Endothelial cell of umbilical vein (primary cell): ENCODE results near the gene LCA5L. TPM values are rescaled to one million over a fixed set of nuclear protein-coding genes. Genes with fewer than 3 reads are reported as not detected.

Experiments used
- BruUV-seq: library from RNA; stranded (reverse); fragments of 400-500 nt; replicated peaks from 2 replicates; lab custom pipeline; 2021; lab: Mats Ljungman, UMichigan
- CTCF ChIA-PET: fragments of 300-600, 350-600 bp; sonication (Branson Sonifier 250); formaldehyde crosslinking; loops from one replicate; lab custom pipeline; 2021; ENCODE audit warnings: antibody characterized with exemption, inconsistent platforms; lab: Charles Lee
- POLR2A ChIA-PET: fragments of 300-600, 350-600 bp; sonication (Branson Sonifier 250); formaldehyde crosslinking; loops from one replicate; lab custom pipeline; 2021; ENCODE audit warnings: antibody characterized with exemption, inconsistent platforms; lab: Charles Lee
- DNase-seq: peaks from one replicate; pipeline ENCODE4 v3.0.0-alpha.2; 2011; ENCODE audit warnings: low read depth, low spot score
- FAIRE-seq: peaks from 2 replicates; lab custom pipeline; 2011; peaks lifted over from hg19 to GRCh38; lab: Jason Lieb, UNC
- H2AFZ ChIP-seq: 2 replicates; pipeline ENCODE4 v1.6.0; 2012; ENCODE audit warnings: low read depth, low read length, control low read depth, inconsistent platforms
- H3K27ac ChIP-seq: 2 replicates; pipeline ENCODE4 v1.5.1; 2011; ENCODE audit warnings: low read depth, mild to moderate bottlenecking, control low read depth, low read length, moderate library complexity; ENCODE audit not compliant: insufficient read depth
- H3K27me3 ChIP-seq, 2 experiments: 2 replicates each; pipeline versions ENCODE4 v1.6.0 to v1.6.1; 2011; ENCODE audit warnings: low read length in 2 of 2, mixed read lengths in 1 of 2; ENCODE audit not compliant: control insufficient read depth in 2 of 2, insufficient read depth in 2 of 2
- H3K36me3 ChIP-seq, 2 experiments: 2 replicates in 1 of 2; 3 replicates in 1 of 2; pipeline ENCODE4 v1.5.1; 2011; ENCODE audit warnings: low read length in 2 of 2, mild to moderate bottlenecking in 1 of 2, moderate library complexity in 1 of 2; ENCODE audit not compliant: control insufficient read depth in 2 of 2, insufficient read depth in 2 of 2; ENCODE audit errors: extremely low read depth in 1 of 2
- H3K4me1 ChIP-seq: 3 replicates; pipeline ENCODE4 v1.5.1; 2011; ENCODE audit warnings: mild to moderate bottlenecking, low read length; ENCODE audit not compliant: control insufficient read depth, insufficient read depth; ENCODE audit errors: extremely low read depth
- H3K4me2 ChIP-seq: 2 replicates; pipeline ENCODE4 v1.6.1; 2011; ENCODE audit warnings: low read length, control low read depth, mixed read lengths; ENCODE audit not compliant: insufficient read depth
- H3K4me3 ChIP-seq, 3 experiments: fragments of 200-600 bp in 1 of 3; sonication (generic), shearing (Covaris generic) in 1 of 3; replicated peaks in 1 of 3; 2 replicates each; pipeline ENCODE4 v1.5.1; 2011 to 2016; ENCODE audit warnings: control low read depth in 3 of 3, low read length in 3 of 3, mild to moderate bottlenecking in 2 of 3, inconsistent platforms in 1 of 3, low read depth in 1 of 3, moderate library complexity in 1 of 3; ENCODE audit not compliant: insufficient read depth in 1 of 3
- H3K79me2 ChIP-seq: 2 replicates; pipeline ENCODE4 v1.6.0; 2012; ENCODE audit warnings: low read length, inconsistent platforms; ENCODE audit not compliant: control insufficient read depth, insufficient read depth
- H3K9ac ChIP-seq: replicated peaks from 2 replicates; pipeline ENCODE3; 2011; ENCODE audit warnings: low read length, control low read depth; ENCODE audit not compliant: insufficient read depth; ENCODE audit errors: extremely low read depth
- H3K9me1 ChIP-seq: replicated peaks from 3 replicates; pipeline ENCODE4 v1.6.0; 2011; ENCODE audit warnings: mild to moderate bottlenecking, low read length; ENCODE audit not compliant: control insufficient read depth, insufficient read depth; ENCODE audit errors: extremely low read depth
- H3K9me3 ChIP-seq: replicated peaks from 2 replicates; pipeline ENCODE4 v1.5.1; 2012; ENCODE audit warnings: low read length, inconsistent platforms; ENCODE audit not compliant: control insufficient read depth, insufficient read depth
- H4K20me1 ChIP-seq: replicated peaks from 2 replicates; pipeline ENCODE3; 2011; ENCODE audit warnings: mild to moderate bottlenecking, low read length; ENCODE audit not compliant: control insufficient read depth, insufficient read depth; ENCODE audit errors: extremely low read depth
- EZH2 ChIP-seq: IDR thresholded peaks from 2 replicates; pipeline ENCODE4 v1.6.1; 2012; ENCODE audit warnings: borderline replicate concordance, low read depth, mild to moderate bottlenecking, moderate library complexity, low read length, inconsistent platforms; ENCODE audit not compliant: severe bottlenecking
- FOS ChIP-seq: IDR thresholded peaks from 2 replicates; pipeline ENCODE4 v1.6.1; 2011; ENCODE audit warnings: mild to moderate bottlenecking, low read length, moderate library complexity, borderline replicate concordance; ENCODE audit not compliant: insufficient read depth
- GATA2 ChIP-seq: IDR thresholded peaks from 2 replicates; pipeline ENCODE4 v1.7.0; 2011; ENCODE audit warnings: low read depth, mild to moderate bottlenecking, moderate library complexity, mixed read lengths, low read length; ENCODE audit not compliant: insufficient read length, insufficient read depth
- JUN ChIP-seq: IDR thresholded peaks from 2 replicates; pipeline ENCODE4 v1.6.1; 2011; ENCODE audit warnings: borderline replicate concordance, low read depth; ENCODE audit not compliant: insufficient read length, insufficient read depth
- MYC ChIP-seq: IDR thresholded peaks from one replicate; pipeline ENCODE4 v1.6.1; 2011; ENCODE audit warnings: mild to moderate bottlenecking, low read depth, low read length
- POLR2A ChIP-seq: IDR thresholded peaks from 2 replicates; pipeline ENCODE4 v1.6.1; 2012; ENCODE audit warnings: low read depth, mild to moderate bottlenecking, control low read depth, low read length
- POLR2AphosphoS5 ChIP-seq: IDR thresholded peaks from 2 replicates; pipeline ENCODE4 v1.6.1; 2012; ENCODE audit warnings: low read depth, mild to moderate bottlenecking, control low read depth, low read length, moderate library complexity; ENCODE audit not compliant: insufficient read depth
- dilution Hi-C: fragments of 300-500 bp; cut with MboI; formaldehyde crosslinking; loops from one replicate; pipeline ENCODE4 v1.15.0; 2019; ENCODE audit warnings: low sequenced_read_pairs; ENCODE audit not compliant: extremely low pct_ligation_motif_present
- intact Hi-C: fragments of 100-400 bp; cut with micrococcal nuclease; formaldehyde crosslinking; loops from one replicate; pipeline ENCODE4 v1.10.0; 2022
- polyA plus RNA-seq, 4 experiments: library from polyadenylated mRNA; depleted of rRNA in 3 of 4; stranded (reverse) in 3 of 4; unstranded in 1 of 4; fragments of >200 nt; gene quantifications; 2 replicates each; pipeline versions ENCODE4 v1.2.1 to v1.2.3, GENCODE V29; 2011 to 2012; ENCODE audit warnings: missing spikeins in 1 of 4
- total RNA-seq: library from RNA; stranded (reverse); gene quantifications from 2 replicates; pipeline ENCODE4 v1.2.3, GENCODE V29; 2021
- TF ChIP-seq, protein P1 (sequence below), 2 donors: IDR thresholded peaks; 1 replicate in 1 of 2; 2 replicates in 1 of 2; pipeline ENCODE4 v1.5.1; 2011; ENCODE audit warnings: low read length in 2 of 2, mild to moderate bottlenecking in 2 of 2, moderate library complexity in 2 of 2, control low read depth in 1 of 2, inconsistent platforms in 1 of 2, low read depth in 1 of 2; ENCODE audit not compliant: insufficient read depth in 1 of 2; ENCODE audit errors: extremely low read depth in 1 of 2
- TF ChIP-seq, protein P2 (sequence below): IDR thresholded peaks from 2 replicates; pipeline ENCODE4 v1.6.1; 2011; ENCODE audit not compliant: insufficient read depth, insufficient read length

The LCA5L gene
- total and polyA plus RNA-seq, 2 donors (not counting 3 experiments of a cell fraction or from before 2014, with no cell fraction given) = 0.26 to 1.0 TPM

DNA sequence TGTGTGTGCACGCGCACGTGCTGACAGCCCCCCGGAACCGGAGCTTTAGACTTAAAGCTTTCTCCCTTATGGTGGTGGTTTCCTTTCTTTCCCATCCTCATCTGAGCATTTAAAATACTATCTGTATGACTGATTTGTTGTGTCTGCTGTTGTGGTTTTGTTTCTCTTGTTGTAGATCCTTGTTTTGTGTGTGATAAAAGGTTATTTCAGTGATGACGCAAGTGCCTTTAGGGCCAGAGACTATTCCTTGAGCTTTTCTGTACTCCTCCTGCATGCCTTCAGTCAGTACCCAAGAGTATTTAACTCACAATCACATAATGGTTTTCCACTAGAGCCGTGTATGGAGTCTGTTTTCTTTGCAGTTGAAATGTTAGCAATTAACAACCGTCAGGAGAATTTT is 45.4 kb downstream of the LCA5L start:
- intact Hi-C loops (no loop called here), dilution Hi-C loops (no loop called here)
- H3K9me3 ChIP-seq = no peaks in the 10 kb centered on the region
- DNase-seq (no peak), FAIRE-seq (no peak)
- H3K36me3 ChIP-seq = peaks cover 0 to 7% of the 10 kb centered on the region in 2 experiments
- ChIA-PET CTCF (interaction anchor here (0.6 to 1.0 kb wide), 2 partner anchors 13 to 44 kb away, joined by 3 read pairs; no protein-coding TSS in a partner anchor), POLR2A (no interaction called here)
- no peaks in the 10 kb centered on the region for H4K20me1 ChIP-seq
- H3K79me2 ChIP-seq = no peaks in the 10 kb centered on the region
- H3K4me3 ChIP-seq = no peak overlapping the region
- no peaks in the 10 kb centered on the region for H3K9me1 ChIP-seq
- TF ChIP-seq POLR2A (no peak), POLR2AphosphoS5 (no peak), FOS (no peak), MYC (no peak), JUN (no peak), GATA2 (no peak), EZH2 (no peak)
- TF ChIP-seq, protein P1, sequence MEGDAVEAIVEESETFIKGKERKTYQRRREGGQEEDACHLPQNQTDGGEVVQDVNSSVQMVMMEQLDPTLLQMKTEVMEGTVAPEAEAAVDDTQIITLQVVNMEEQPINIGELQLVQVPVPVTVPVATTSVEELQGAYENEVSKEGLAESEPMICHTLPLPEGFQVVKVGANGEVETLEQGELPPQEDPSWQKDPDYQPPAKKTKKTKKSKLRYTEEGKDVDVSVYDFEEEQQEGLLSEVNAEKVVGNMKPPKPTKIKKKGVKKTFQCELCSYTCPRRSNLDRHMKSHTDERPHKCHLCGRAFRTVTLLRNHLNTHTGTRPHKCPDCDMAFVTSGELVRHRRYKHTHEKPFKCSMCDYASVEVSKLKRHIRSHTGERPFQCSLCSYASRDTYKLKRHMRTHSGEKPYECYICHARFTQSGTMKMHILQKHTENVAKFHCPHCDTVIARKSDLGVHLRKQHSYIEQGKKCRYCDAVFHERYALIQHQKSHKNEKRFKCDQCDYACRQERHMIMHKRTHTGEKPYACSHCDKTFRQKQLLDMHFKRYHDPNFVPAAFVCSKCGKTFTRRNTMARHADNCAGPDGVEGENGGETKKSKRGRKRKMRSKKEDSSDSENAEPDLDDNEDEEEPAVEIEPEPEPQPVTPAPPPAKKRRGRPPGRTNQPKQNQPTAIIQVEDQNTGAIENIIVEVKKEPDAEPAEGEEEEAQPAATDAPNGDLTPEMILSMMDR (IDR thresholded peaks at IDR 0.05; ENCODE audit: extremely low read depth in 1 of 2, insufficient read depth in 1 of 2, low read depth in 1 of 2, low read length in 2 of 2) = no peak
- TF ChIP-seq, protein P2, sequence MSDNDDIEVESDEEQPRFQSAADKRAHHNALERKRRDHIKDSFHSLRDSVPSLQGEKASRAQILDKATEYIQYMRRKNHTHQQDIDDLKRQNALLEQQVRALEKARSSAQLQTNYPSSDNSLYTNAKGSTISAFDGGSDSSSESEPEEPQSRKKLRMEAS = no peak
- H2AFZ ChIP-seq = no peak overlapping the region
- no peak overlapping the region for H3K9ac ChIP-seq
- no peak overlapping the region for H3K4me2 ChIP-seq
- H3K4me1 ChIP-seq = no peaks in the 10 kb centered on the region
- no peaks in the 10 kb centered on the region for H3K27me3 ChIP-seq
- no peak overlapping the region for H3K27ac ChIP-seq
- no TSS peak for BruUV-seq
